GM23338 (cell line): ENCODE data around the gene SACS. TPM values are rescaled to one million over a fixed set of nuclear protein-coding genes. Genes with fewer than 3 reads are reported as not detected.

Experiments
- ATAC-seq: fragments of 200-7000 bp; cut with Tn5 transposase; 3 replicates; pipeline ENCODE4 v1.9.1; 2020
- DNase-seq: peaks from one replicate; pipeline ENCODE4 v3.0.0-alpha.2; 2015; ENCODE audit warnings: low spot score
- H2AFZ ChIP-seq: fragments of 200-600 bp; sonication (generic); 2 replicates; pipeline ENCODE4 v1.8.0; 2016; ENCODE audit warnings: antibody characterized with exemption, mild to moderate bottlenecking, moderate library complexity
- H3F3A ChIP-seq: fragments of 200-600 bp; sonication (generic); replicated peaks from 2 replicates; pipeline ENCODE4 v1.8.0; 2017; ENCODE audit warnings: antibody characterized with exemption, mixed run types, low read depth
- H3K27ac ChIP-seq: fragments of 200-600 bp; sonication (generic); 2 replicates; pipeline ENCODE4 v1.6.1; 2016; ENCODE audit warnings: low read depth
- H3K27me3 ChIP-seq: fragments of 200-600 bp; sonication (generic); 2 replicates; pipeline ENCODE4 v1.8.0; 2016; ENCODE audit warnings: mild to moderate bottlenecking, mixed run types, moderate library complexity; ENCODE audit not compliant: insufficient read depth
- H3K36me3 ChIP-seq: fragments of 200-600 bp; sonication (generic); 2 replicates; pipeline ENCODE4 v1.8.0; 2016; ENCODE audit warnings: mild to moderate bottlenecking; ENCODE audit not compliant: insufficient read depth
- H3K4me1 ChIP-seq: fragments of 200-600 bp; sonication (generic); 2 replicates; pipeline ENCODE4 v1.8.0; 2016; ENCODE audit warnings: mild to moderate bottlenecking, moderate library complexity; ENCODE audit not compliant: insufficient read depth
- H3K4me2 ChIP-seq: fragments of 200-600 bp; sonication (generic); 2 replicates; pipeline ENCODE4 v1.7.1; 2017; ENCODE audit warnings: mixed run types
- H3K4me3 ChIP-seq: fragments of 200-600 bp; sonication (generic); 2 replicates; pipeline ENCODE4 v1.6.1; 2016; ENCODE audit warnings: mixed run types
- H3K79me2 ChIP-seq: fragments of 200-600 bp; sonication (generic); replicated peaks from 2 replicates; pipeline ENCODE4 v1.8.0; 2017; ENCODE audit warnings: mild to moderate bottlenecking; ENCODE audit not compliant: insufficient read depth
- H3K9me2 ChIP-seq: fragments of 200-600 bp; sonication (generic); 2 replicates; pipeline ENCODE4 v1.8.0; 2017; ENCODE audit not compliant: insufficient read depth
- H4K20me1 ChIP-seq: fragments of 200-600 bp; sonication (generic); replicated peaks from 2 replicates; pipeline ENCODE4 v1.8.0; 2017; ENCODE audit warnings: mild to moderate bottlenecking; ENCODE audit not compliant: insufficient read depth
- H3K27ac Mint-ChIP-seq: 2 replicates; pipeline ENCODE4 v1.8.0; 2020; ENCODE audit warnings: inconsistent platforms, mild to moderate bottlenecking, moderate library complexity, mixed read lengths
- H3K27me3 Mint-ChIP-seq: 3 replicates; pipeline ENCODE4 v1.8.0; 2022; ENCODE audit warnings: low read depth, mild to moderate bottlenecking, moderate library complexity, mixed read lengths, inconsistent platforms; ENCODE audit not compliant: insufficient read depth, poor library complexity
- H3K36me3 Mint-ChIP-seq: 3 replicates; pipeline ENCODE4 v1.8.0; 2021; ENCODE audit warnings: low read depth, mild to moderate bottlenecking, inconsistent platforms, moderate library complexity, mixed read lengths
- H3K4me1 Mint-ChIP-seq: 3 replicates; pipeline ENCODE4 v1.8.0; 2020; ENCODE audit warnings: mild to moderate bottlenecking, inconsistent platforms, mixed read lengths
- H3K4me3 Mint-ChIP-seq: 3 replicates; pipeline ENCODE4 v1.8.0; 2021; ENCODE audit warnings: moderate library complexity, mild to moderate bottlenecking, inconsistent platforms, mixed read lengths
- H3K9me3 Mint-ChIP-seq: 3 replicates; pipeline ENCODE4 v1.8.0; 2020; ENCODE audit warnings: moderate library complexity, mild to moderate bottlenecking, inconsistent platforms, mixed read lengths
- CREB1 ChIP-seq: fragments of 250-450 bp; sonication (Bioruptor Pico); IDR thresholded peaks from 2 replicates; pipeline ENCODE4 v1.5.0; 2020; ENCODE audit warnings: low read depth, mild to moderate bottlenecking, moderate library complexity
- EZH2 ChIP-seq: fragments of 200-600 bp; sonication (generic); IDR thresholded peaks from one replicate; pipeline ENCODE4 v1.8.0; 2017; ENCODE audit warnings: antibody characterized with exemption, mild to moderate bottlenecking, low read depth; ENCODE audit not compliant: unreplicated experiment
- EZH2phosphoT487 ChIP-seq: fragments of 200-600 bp; sonication (generic); IDR thresholded peaks from one replicate; pipeline ENCODE4 v1.8.1; 2018; ENCODE audit warnings: antibody characterized with exemption; ENCODE audit not compliant: unreplicated experiment
- JUNB ChIP-seq: IDR thresholded peaks from one replicate; pipeline ENCODE4 v1.6.1; 2016; ENCODE audit warnings: antibody characterized with exemption; ENCODE audit not compliant: unreplicated experiment
- NANOG ChIP-seq: IDR thresholded peaks from 2 replicates; pipeline ENCODE4 v1.6.1; 2016; ENCODE audit warnings: antibody characterized with exemption, borderline replicate concordance
- POLR2AphosphoS5 ChIP-seq: IDR thresholded peaks from 2 replicates; pipeline ENCODE4 v1.6.1; 2016; ENCODE audit warnings: antibody characterized with exemption, low read depth
- STAT1 ChIP-seq: IDR thresholded peaks from one replicate; pipeline ENCODE4 v1.6.1; 2016; ENCODE audit warnings: antibody characterized with exemption; ENCODE audit not compliant: unreplicated experiment
- ZNF114 ChIP-seq: fragments of 250-450 bp; sonication (Bioruptor Pico); IDR thresholded peaks from 2 replicates; pipeline ENCODE4 v1.5.0; 2020; ENCODE audit warnings: mild to moderate bottlenecking, moderate library complexity
- ZNF331 ChIP-seq: fragments of 250-450 bp; sonication (Bioruptor Pico); IDR thresholded peaks from 2 replicates; pipeline ENCODE4 v1.5.0; 2020; ENCODE audit warnings: low read depth, mild to moderate bottlenecking, moderate library complexity
- polyA plus RNA-seq: library from polyadenylated mRNA; unstranded; fragments of >200 nt; fragmentation: Nextera tagmentation; extraction: Ambion mirVana; gene quantifications from 2 replicates; pipeline ENCODE4 v1.2.1, GENCODE V29; 2016
- total RNA-seq: library from RNA; depleted of rRNA; stranded (reverse); fragments of >200 nt; shearing (Covaris generic); gene quantifications from 2 replicates; pipeline ENCODE4 v1.2.3, GENCODE V29; 2014
- TF ChIP-seq, protein P1 (sequence below), 2 experiments: fragments of 200-600 bp in 1 of 2; sonication (generic) in 1 of 2; conservative IDR thresholded peaks; 2 replicates each; pipeline versions ENCODE4 v1.5.1 to v1.6.1; 2016 to 2017; ENCODE audit warnings: antibody characterized with exemption in 2 of 2, low read depth in 2 of 2, mild to moderate bottlenecking in 2 of 2, moderate library complexity in 1 of 2
- TF ChIP-seq, protein P2 (sequence below): IDR thresholded peaks from one replicate; pipeline ENCODE4 v1.6.1; 2018; ENCODE audit warnings: antibody characterized with exemption; ENCODE audit not compliant: unreplicated experiment
- TF ChIP-seq, protein P3 (sequence below): IDR thresholded peaks from 2 replicates; pipeline ENCODE4 v1.6.1; 2016; ENCODE audit warnings: antibody characterized with exemption

SACS gene
- total and polyA plus RNA-seq, 2 experiments from 2014 or later = 13.8 to 58.7 TPM

DNA sequence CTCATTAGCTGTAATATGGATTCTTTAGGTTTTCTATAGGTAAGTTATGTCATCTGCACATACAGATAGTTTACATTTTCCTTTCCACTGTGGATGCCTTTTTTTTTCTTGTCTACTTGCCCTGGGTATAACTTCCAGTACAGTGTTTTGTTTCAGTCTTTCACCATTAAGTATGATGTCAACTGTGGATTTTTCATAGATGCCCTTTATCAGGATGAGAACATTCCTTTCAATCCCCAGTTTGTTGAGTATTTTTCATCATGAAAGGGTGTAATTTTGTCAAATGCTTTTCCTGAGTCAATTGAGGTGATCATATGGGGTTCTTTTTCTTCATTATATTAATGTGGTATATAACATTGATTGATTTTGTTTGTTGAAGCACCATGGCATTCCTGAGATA, 43.6 kb upstream of the SACS start (continued):
- TF ChIP-seq, protein P1, sequence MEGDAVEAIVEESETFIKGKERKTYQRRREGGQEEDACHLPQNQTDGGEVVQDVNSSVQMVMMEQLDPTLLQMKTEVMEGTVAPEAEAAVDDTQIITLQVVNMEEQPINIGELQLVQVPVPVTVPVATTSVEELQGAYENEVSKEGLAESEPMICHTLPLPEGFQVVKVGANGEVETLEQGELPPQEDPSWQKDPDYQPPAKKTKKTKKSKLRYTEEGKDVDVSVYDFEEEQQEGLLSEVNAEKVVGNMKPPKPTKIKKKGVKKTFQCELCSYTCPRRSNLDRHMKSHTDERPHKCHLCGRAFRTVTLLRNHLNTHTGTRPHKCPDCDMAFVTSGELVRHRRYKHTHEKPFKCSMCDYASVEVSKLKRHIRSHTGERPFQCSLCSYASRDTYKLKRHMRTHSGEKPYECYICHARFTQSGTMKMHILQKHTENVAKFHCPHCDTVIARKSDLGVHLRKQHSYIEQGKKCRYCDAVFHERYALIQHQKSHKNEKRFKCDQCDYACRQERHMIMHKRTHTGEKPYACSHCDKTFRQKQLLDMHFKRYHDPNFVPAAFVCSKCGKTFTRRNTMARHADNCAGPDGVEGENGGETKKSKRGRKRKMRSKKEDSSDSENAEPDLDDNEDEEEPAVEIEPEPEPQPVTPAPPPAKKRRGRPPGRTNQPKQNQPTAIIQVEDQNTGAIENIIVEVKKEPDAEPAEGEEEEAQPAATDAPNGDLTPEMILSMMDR (conservative IDR thresholded peaks at IDR 0.05; ENCODE audit: low read depth in 2 of 2) = no peak
- TF ChIP-seq, protein P2, sequence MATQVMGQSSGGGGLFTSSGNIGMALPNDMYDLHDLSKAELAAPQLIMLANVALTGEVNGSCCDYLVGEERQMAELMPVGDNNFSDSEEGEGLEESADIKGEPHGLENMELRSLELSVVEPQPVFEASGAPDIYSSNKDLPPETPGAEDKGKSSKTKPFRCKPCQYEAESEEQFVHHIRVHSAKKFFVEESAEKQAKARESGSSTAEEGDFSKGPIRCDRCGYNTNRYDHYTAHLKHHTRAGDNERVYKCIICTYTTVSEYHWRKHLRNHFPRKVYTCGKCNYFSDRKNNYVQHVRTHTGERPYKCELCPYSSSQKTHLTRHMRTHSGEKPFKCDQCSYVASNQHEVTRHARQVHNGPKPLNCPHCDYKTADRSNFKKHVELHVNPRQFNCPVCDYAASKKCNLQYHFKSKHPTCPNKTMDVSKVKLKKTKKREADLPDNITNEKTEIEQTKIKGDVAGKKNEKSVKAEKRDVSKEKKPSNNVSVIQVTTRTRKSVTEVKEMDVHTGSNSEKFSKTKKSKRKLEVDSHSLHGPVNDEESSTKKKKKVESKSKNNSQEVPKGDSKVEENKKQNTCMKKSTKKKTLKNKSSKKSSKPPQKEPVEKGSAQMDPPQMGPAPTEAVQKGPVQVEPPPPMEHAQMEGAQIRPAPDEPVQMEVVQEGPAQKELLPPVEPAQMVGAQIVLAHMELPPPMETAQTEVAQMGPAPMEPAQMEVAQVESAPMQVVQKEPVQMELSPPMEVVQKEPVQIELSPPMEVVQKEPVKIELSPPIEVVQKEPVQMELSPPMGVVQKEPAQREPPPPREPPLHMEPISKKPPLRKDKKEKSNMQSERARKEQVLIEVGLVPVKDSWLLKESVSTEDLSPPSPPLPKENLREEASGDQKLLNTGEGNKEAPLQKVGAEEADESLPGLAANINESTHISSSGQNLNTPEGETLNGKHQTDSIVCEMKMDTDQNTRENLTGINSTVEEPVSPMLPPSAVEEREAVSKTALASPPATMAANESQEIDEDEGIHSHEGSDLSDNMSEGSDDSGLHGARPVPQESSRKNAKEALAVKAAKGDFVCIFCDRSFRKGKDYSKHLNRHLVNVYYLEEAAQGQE = no peak
- TF ChIP-seq ZNF114 (CRISPR knock-in tag) (no peak), EZH2 (no peak), ZNF331 (CRISPR knock-in tag) (no peak), JUNB (no peak)

DNA sequence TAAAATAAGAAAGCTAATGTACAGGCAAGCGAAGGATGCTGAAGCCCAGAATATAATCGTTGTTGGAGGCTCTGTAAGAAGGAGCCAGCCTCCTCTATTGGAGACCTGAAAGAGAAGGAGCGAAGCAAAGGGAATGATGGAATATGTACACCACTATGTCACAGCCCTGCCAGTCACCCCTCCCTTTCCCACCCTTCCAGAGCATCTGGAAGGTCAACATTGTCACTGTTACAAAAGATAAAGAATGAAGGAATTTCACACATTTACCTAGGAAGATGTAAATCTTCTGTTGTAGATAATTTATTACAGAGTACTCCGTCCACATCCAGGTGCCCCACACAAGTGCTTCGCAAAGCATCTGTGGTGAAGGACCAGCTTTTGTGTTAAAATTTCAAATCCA, 39.7 kb upstream of the SACS start:
- no peaks in the 10 kb centered on the region for H4K20me1 ChIP-seq
- no peaks in the 10 kb centered on the region for H3K36me3 ChIP-seq
- ATAC-seq = no peak
- no peak overlapping the region for H3K4me3 ChIP-seq
- no peaks in the 10 kb centered on the region for H3K27me3 ChIP-seq
- no peaks in the 10 kb centered on the region for H3K27me3 Mint-ChIP-seq
- H2AFZ ChIP-seq = no peak overlapping the region
- no peaks in the 10 kb centered on the region for H3K36me3 Mint-ChIP-seq
- peaks cover 19% of the 10 kb centered on the region for H3K4me1 Mint-ChIP-seq
- no peaks in the 10 kb centered on the region for H3K79me2 ChIP-seq
- H3K4me3 Mint-ChIP-seq = no peak overlapping the region
- H3F3A ChIP-seq = no peaks in the 10 kb centered on the region
- no peaks in the 10 kb centered on the region for H3K9me3 Mint-ChIP-seq
- no peak for DNase-seq
- no peak overlapping the region for H3K27ac Mint-ChIP-seq
- no peaks in the 10 kb centered on the region for H3K9me2 ChIP-seq
- no peak overlapping the region for H3K4me2 ChIP-seq
- peaks cover 28% of the 10 kb centered on the region for H3K4me1 ChIP-seq
- no peak overlapping the region for H3K27ac ChIP-seq
- TF ChIP-seq JUNB = no peak
- no peak for TF ChIP-seq NANOG
- no peak for TF ChIP-seq STAT1
- TF ChIP-seq, protein P3, sequence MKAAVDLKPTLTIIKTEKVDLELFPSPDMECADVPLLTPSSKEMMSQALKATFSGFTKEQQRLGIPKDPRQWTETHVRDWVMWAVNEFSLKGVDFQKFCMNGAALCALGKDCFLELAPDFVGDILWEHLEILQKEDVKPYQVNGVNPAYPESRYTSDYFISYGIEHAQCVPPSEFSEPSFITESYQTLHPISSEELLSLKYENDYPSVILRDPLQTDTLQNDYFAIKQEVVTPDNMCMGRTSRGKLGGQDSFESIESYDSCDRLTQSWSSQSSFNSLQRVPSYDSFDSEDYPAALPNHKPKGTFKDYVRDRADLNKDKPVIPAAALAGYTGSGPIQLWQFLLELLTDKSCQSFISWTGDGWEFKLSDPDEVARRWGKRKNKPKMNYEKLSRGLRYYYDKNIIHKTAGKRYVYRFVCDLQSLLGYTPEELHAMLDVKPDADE = no peak
- no peak for TF ChIP-seq CREB1 (CRISPR knock-in tag)
- no peak for TF ChIP-seq EZH2phosphoT487
- TF ChIP-seq, protein P1 (conservative IDR thresholded peaks at IDR 0.05; ENCODE audit: low read depth in 2 of 2) = no peak
- TF ChIP-seq POLR2AphosphoS5 = no peak
